ENCODE measurements around the gene CARD16.
"Not testable (repeated sequence)": the region's sequence is repeated elsewhere in the genome, so short reads cannot be mapped to it uniquely, and the experiment has no call there.

Gene CARD16

DNA sequence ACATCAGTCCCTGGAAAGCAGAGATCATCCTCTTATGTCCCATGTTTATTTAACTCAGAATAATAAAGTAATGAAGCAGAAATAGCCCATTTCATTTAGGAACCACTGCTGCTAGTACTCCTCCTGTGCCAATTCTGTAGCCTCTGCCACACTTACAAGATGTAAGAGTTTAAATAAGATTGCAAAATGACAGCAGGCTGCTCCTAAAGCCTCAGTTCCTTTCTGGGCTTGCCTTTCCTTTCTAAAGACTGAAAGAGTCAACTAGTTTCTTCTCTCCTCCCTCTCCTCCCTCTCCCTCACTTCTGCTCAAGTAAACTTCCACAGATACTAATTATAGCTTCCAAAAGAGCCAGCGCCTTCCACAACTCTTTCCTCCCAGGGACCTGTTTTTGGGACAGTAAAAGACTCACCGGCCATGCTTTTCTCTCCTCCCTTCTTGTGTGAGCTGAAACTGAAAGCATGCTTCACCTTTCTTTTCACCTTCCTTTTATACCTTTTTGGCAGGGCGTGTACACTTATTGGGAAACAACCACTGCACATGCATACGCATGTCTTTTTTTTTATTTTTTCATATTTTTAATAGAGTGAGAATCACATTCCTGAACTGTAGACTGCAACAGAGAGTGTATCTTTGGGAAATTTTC is 26.1 kb upstream of the CARD16 start:
- no peaks in the 10 kb centered on the region for H3K27me3 ChIP-seq (ENCODE audit: control insufficient read depth, insufficient read depth, low read length)
- H3K4me3 ChIP-seq (ENCODE audit: low read depth, low read length): no peak overlapping the region

DNA sequence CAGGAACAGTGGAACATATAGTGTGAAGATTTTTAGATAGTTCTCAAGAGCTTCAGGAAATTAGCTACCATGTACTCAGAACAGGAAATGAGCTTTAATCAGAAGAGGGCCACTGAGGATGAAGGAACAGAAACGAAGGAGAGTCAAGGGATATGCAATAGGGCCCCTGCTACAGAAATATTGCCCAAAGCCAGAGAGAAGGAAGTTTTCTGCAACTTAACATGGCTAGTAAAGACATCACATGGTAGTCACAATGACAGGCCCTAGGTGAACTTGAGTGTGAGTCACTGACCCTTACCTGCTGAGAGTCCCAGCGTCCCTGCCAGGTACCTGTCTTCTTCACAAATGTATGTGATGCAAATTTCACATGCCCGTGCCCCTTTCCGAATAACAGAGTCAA is 25.2 kb upstream of the CARD16 start:
- H3K9me3 ChIP-seq (ENCODE audit: control insufficient read depth, insufficient read depth, low read length): no peaks in the 10 kb centered on the region
- H3K36me3 ChIP-seq (ENCODE audit: control insufficient read depth, insufficient read depth, low read length): no peaks in the 10 kb centered on the region
- no peak overlapping the region for H3K27ac ChIP-seq (ENCODE audit: low read depth, low read length)
- H3K27me3 ChIP-seq (ENCODE audit: control insufficient read depth, insufficient read depth, low read length): no peaks in the 10 kb centered on the region
- no peaks in the 10 kb centered on the region for H3K4me1 ChIP-seq (ENCODE audit: control insufficient read depth, insufficient read depth, low read length)
- no peak overlapping the region for H3K4me3 ChIP-seq (ENCODE audit: low read depth, low read length)
- H3K9ac ChIP-seq (ENCODE audit: low read depth, low read length): no peak overlapping the region

More for the DNA sequence above, 26.1 kb upstream of the CARD16 start:
- no peaks in the 10 kb centered on the region for H3K36me3 ChIP-seq (ENCODE audit: control insufficient read depth, insufficient read depth, low read length)
- no peak overlapping the region for H3K9ac ChIP-seq (ENCODE audit: low read depth, low read length)
- H3K9me3 ChIP-seq (ENCODE audit: control insufficient read depth, insufficient read depth, low read length): no peaks in the 10 kb centered on the region
- H3K27ac ChIP-seq (ENCODE audit: low read depth, low read length): no peak overlapping the region
- no peaks in the 10 kb centered on the region for H3K4me1 ChIP-seq (ENCODE audit: control insufficient read depth, insufficient read depth, low read length)

DNA sequence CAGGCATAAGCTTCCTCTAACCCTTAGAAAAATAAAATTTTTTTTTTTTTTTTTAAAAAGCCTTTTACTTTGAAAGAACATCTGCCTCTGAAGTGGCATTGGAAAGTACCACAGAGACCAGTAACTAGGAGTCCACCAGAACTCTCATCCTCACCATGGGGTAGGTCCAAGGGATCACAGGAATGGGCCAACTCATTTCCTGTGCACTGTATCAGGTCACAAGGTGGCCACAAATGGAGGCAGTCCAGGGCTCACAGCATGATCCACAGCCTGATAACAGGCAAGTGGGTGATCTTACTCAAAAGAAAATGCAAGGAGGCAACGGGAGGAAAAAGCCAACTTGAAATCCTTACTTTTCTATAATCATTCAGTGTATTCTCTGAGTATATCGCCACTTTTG is 24.6 kb upstream of the CARD16 start:
- not testable (repeated sequence) for H3K4me1 ChIP-seq (ENCODE audit: control insufficient read depth, insufficient read depth, low read length); H3K36me3 ChIP-seq (ENCODE audit: control insufficient read depth, insufficient read depth, low read length); H3K9me3 ChIP-seq (ENCODE audit: control insufficient read depth, insufficient read depth, low read length); H3K27ac ChIP-seq (ENCODE audit: low read depth, low read length); H3K9ac ChIP-seq (ENCODE audit: low read depth, low read length); H3K27me3 ChIP-seq (ENCODE audit: control insufficient read depth, insufficient read depth, low read length); H3K4me3 ChIP-seq (ENCODE audit: low read depth, low read length)

DNA sequence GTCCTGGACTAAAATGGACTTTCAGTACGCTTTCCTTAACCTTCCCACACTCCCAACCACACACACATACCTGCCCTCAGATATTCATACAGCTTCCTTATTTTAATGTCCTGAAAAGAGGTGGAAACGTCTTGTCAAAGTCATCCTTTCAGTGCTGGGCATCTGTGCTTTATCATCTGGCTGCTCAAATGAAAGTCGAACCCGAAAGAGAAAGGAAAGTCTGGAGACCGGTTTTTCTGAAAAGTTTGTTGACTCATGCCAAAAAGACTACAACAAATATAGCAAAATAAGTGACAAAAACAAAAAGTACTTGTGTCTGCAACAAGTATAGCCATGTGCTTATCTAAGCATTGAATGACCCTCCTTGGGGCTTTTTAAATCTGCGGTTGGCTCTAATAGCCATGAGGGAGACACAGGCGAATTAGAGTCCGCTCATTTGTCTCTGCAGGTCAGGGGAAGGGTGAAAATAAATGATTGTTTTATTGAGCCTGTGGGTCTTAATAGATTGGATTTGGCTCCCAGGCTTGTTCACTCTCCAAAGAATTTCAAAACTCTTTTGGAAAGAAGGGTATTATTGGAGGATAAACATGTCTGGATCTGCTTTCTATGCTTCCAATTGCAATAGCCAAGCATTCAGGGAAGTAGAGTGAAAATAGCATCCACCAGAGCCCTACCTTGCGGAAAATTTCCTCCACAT is 18.3 kb upstream of the CARD16 start:
- not testable (repeated sequence) for H3K27me3 ChIP-seq (ENCODE audit: control insufficient read depth, insufficient read depth, low read length); H3K9ac ChIP-seq (ENCODE audit: low read depth, low read length); H3K27ac ChIP-seq (ENCODE audit: low read depth, low read length); H3K9me3 ChIP-seq (ENCODE audit: control insufficient read depth, insufficient read depth, low read length); H3K36me3 ChIP-seq (ENCODE audit: control insufficient read depth, insufficient read depth, low read length); H3K4me1 ChIP-seq (ENCODE audit: control insufficient read depth, insufficient read depth, low read length); H3K4me3 ChIP-seq (ENCODE audit: low read depth, low read length)

DNA sequence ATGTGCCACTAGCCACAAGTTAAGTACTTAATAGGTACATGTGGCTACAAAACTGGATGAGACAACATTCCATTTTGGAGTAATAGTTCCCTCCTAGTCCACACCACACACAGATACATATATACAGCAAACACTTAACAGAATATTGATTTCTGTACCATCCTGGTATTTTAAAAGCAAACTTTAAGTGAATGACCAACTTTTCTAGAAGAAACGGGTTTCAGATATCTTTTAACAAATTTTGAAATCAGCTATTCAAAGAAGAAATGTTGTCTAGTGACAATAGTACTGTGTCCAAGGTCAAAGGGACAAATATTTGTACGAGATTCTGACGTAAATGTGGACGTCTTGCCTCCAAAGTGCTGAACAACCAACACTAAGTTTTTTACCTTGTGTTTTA is 12.3 kb upstream of the CARD16 start:
- H3K27ac ChIP-seq (ENCODE audit: low read depth, low read length): no peak overlapping the region
- no peaks in the 10 kb centered on the region for H3K4me1 ChIP-seq (ENCODE audit: control insufficient read depth, insufficient read depth, low read length)
- H3K4me3 ChIP-seq (ENCODE audit: low read depth, low read length): no peak overlapping the region
- H3K27me3 ChIP-seq (ENCODE audit: control insufficient read depth, insufficient read depth, low read length): no peaks in the 10 kb centered on the region
- no peaks in the 10 kb centered on the region for H3K9me3 ChIP-seq (ENCODE audit: control insufficient read depth, insufficient read depth, low read length)
- no peaks in the 10 kb centered on the region for H3K36me3 ChIP-seq (ENCODE audit: control insufficient read depth, insufficient read depth, low read length)
- no peak overlapping the region for H3K9ac ChIP-seq (ENCODE audit: low read depth, low read length)

DNA sequence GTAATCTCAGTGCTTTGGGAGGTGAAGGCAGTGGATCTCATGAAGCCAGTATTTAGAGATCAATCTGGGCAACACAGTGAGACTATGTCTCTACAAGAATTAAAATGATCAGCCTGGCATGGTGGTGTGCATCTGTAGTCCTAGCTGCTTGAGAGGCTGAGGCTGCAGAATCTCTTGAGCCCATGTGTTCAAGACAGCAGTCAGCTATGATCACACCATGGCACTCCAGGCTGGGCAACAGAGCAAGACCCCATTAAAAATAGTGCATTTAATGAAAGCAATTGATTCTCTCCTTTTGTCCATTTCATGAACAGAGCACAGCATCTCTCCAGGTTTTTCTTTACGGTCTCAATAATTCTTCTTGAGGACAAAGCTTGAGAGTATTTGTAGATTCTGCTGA is 11.3 kb upstream of the CARD16 start:
- Histone ChIP-seq H3K27me3 (ENCODE audit: control insufficient read depth, insufficient read depth, low read length) (no peaks in the 10 kb centered on the region), H3K36me3 (ENCODE audit: control insufficient read depth, insufficient read depth, low read length) (no peaks in the 10 kb centered on the region), H3K9ac (ENCODE audit: low read depth, low read length) (no peak overlapping the region), H3K4me1 (ENCODE audit: control insufficient read depth, insufficient read depth, low read length) (no peaks in the 10 kb centered on the region), H3K4me3 (ENCODE audit: low read depth, low read length) (no peak overlapping the region), H3K9me3 (ENCODE audit: control insufficient read depth, insufficient read depth, low read length) (no peaks in the 10 kb centered on the region), H3K27ac (ENCODE audit: low read depth, low read length) (no peak overlapping the region)

DNA sequence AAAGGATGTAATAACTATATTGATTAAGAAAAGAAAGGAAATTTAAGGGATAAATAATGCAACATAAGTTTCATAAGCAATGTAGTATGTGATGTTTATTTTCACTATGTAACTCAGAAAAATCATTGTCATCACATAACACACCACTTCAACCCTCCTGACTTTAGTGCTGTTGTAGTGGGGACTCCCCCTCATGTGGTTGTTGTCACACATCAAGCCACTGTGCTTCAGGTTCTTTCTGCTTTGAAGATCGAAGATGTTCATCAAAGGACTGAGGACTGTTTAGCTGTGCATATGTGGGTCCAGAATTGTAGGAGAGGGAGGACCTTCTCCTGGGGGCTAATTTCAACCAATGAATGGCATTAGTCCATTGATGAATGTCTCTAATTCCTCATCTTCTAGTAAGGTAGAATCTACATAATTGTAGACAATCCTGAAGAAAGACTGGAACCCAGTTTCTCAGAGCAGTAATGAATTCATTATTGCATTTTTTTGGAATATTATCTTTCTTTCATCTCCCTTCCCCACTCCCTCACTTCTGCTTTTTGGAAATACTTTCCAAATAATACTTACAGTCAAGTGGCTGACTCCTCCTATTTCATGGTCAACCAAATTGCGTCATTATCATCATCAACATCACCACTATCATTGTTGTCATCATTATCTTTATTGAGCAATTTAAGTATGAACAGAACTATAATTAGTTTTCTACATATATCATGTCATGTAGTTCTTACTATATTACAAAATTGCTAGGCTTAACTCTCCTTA is 9.8 kb upstream of the CARD16 start:
- Histone ChIP-seq H3K27me3 (ENCODE audit: control insufficient read depth, insufficient read depth, low read length) (no peaks in the 10 kb centered on the region), H3K4me1 (ENCODE audit: control insufficient read depth, insufficient read depth, low read length) (no peaks in the 10 kb centered on the region), H3K36me3 (ENCODE audit: control insufficient read depth, insufficient read depth, low read length) (no peaks in the 10 kb centered on the region), H3K9me3 (ENCODE audit: control insufficient read depth, insufficient read depth, low read length) (no peaks in the 10 kb centered on the region), H3K9ac (ENCODE audit: low read depth, low read length) (no peak overlapping the region), H3K27ac (ENCODE audit: low read depth, low read length) (no peak overlapping the region), H3K4me3 (ENCODE audit: low read depth, low read length) (no peak overlapping the region)

DNA sequence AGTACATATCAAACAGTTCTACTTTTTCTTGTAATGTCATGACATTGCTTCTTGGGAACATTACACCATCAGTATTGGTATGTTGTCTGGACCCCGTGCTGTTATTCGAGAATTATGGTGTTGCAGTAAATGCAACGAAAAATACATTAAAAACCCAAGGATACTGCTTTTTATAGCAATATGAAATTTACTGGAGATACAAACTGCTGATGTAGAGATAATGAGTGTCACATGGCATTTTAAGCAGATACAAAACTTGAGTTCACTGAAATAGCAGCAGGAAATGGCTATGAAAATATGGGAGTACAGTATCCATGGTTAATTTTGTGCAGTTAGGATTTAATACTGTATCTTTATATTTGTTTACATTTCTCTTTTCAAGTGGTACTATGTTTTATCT is 7.4 kb upstream of the CARD16 start:
- no peaks in the 10 kb centered on the region for H3K27me3 ChIP-seq (ENCODE audit: control insufficient read depth, insufficient read depth, low read length)

DNA sequence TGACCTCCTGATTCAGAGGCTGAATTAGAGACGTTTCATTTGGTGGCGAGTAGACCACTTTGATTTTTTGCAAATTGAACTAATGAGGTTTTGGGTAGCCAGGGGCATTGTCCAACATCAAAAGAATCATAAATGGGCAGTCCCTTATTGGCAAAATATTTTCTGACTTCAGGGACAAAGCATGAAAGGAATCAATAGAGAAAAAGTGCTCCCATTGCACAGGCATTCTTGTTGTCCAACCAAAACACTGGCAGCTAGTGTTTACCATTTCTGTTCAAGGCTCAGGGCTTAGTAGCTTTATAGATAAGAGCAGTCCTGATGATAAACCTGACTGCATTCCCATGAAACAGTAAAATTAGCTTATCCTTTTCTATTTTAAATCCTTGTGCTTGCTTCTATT is 6.4 kb upstream of the CARD16 start:
- Histone ChIP-seq H3K9me3 (ENCODE audit: control insufficient read depth, insufficient read depth, low read length) (no peaks in the 10 kb centered on the region), H3K27ac (ENCODE audit: low read depth, low read length) (no peak overlapping the region), H3K4me1 (ENCODE audit: control insufficient read depth, insufficient read depth, low read length) (no peaks in the 10 kb centered on the region), H3K9ac (ENCODE audit: low read depth, low read length) (no peak overlapping the region), H3K4me3 (ENCODE audit: low read depth, low read length) (no peak overlapping the region), H3K36me3 (ENCODE audit: control insufficient read depth, insufficient read depth, low read length) (no peaks in the 10 kb centered on the region), H3K27me3 (ENCODE audit: control insufficient read depth, insufficient read depth, low read length) (no peaks in the 10 kb centered on the region)

More for the DNA sequence above, 7.4 kb upstream of the CARD16 start:
- Histone ChIP-seq H3K27ac (ENCODE audit: low read depth, low read length) (no peak overlapping the region), H3K4me1 (ENCODE audit: control insufficient read depth, insufficient read depth, low read length) (no peaks in the 10 kb centered on the region), H3K4me3 (ENCODE audit: low read depth, low read length) (no peak overlapping the region), H3K9ac (ENCODE audit: low read depth, low read length) (no peak overlapping the region), H3K9me3 (ENCODE audit: control insufficient read depth, insufficient read depth, low read length) (no peaks in the 10 kb centered on the region), H3K36me3 (ENCODE audit: control insufficient read depth, insufficient read depth, low read length) (no peaks in the 10 kb centered on the region)

DNA sequence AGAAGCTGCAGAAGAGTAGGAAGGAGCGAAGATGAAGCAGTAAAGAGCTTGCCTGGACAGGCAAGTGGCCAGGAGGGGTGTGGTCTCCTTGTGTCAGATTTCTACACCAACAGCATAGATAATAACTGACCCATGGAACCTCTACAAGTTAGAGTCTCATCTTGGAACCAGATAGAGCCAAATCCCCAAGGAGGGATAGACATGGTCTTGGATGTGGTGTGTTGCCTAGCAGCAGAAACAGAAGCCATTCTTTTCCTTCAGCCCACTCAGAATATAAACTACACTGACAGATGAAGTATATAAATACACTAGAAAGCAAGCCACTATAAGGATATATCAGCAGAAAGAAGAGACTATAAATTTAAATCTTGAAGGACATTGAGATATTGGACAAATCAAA is 4.3 kb upstream of the CARD16 start:
- Histone ChIP-seq H3K9ac (ENCODE audit: low read depth, low read length) (no peak overlapping the region), H3K4me3 (ENCODE audit: low read depth, low read length) (no peak overlapping the region), H3K27me3 (ENCODE audit: control insufficient read depth, insufficient read depth, low read length) (no peaks in the 10 kb centered on the region)

DNA sequence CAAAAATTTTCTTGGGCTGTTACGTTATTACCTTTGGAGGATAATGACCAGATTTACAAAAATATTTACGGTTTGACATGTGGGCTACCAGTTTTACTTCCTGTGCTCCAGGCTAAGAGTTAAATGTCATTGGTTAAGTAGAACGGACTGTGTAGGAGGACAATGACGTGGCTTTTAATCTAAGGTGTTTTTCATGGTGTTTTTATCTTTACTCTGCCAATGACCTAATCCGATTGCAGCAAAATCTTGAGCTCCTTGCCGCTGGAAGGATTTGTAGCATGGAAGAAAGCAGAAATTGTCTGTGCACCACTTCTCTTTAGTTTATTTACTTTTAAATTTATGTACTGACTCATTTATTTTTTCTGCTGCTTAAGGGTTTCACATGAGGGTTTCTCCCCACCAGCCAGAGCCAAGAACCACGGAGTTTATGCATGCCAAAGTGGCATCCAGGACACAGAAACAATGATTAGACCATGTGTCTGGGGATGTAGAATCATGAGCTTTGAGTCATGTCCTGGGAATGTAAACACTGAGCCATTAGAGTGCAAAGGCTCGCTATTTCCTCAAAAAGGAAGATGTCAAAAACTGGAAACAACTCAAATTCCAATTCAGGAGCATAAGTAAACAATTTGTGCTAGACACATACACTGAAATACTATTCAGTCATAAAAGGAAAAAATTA is 1.9 kb upstream of the CARD16 start:
- H3K27ac ChIP-seq (ENCODE audit: low read depth, low read length): no peak overlapping the region
- H3K27me3 ChIP-seq (ENCODE audit: control insufficient read depth, insufficient read depth, low read length): no peaks in the 10 kb centered on the region
- no peak overlapping the region for H3K4me3 ChIP-seq (ENCODE audit: low read depth, low read length)
- no peaks in the 10 kb centered on the region for H3K4me1 ChIP-seq (ENCODE audit: control insufficient read depth, insufficient read depth, low read length)
- H3K9me3 ChIP-seq (ENCODE audit: control insufficient read depth, insufficient read depth, low read length): no peaks in the 10 kb centered on the region
- no peaks in the 10 kb centered on the region for H3K36me3 ChIP-seq (ENCODE audit: control insufficient read depth, insufficient read depth, low read length)
- H3K9ac ChIP-seq (ENCODE audit: low read depth, low read length): no peak overlapping the region

More for the DNA sequence above, 4.3 kb upstream of the CARD16 start:
- Histone ChIP-seq H3K27ac (ENCODE audit: low read depth, low read length) (no peak overlapping the region), H3K9me3 (ENCODE audit: control insufficient read depth, insufficient read depth, low read length) (no peaks in the 10 kb centered on the region), H3K36me3 (ENCODE audit: control insufficient read depth, insufficient read depth, low read length) (no peaks in the 10 kb centered on the region), H3K4me1 (ENCODE audit: control insufficient read depth, insufficient read depth, low read length) (no peaks in the 10 kb centered on the region)

Measured in HUES48 (cell line).